Stomach smooth muscle (tissue), 2 donors: Measurements from ENCODE around the gene DEK.
A peak's percentile ranks its signal among the peaks of the same experiment; 100 is the strongest.
"Not testable (repeated sequence)": the region's sequence is repeated elsewhere in the genome, so short reads cannot be mapped to it uniquely, and the experiment has no call there.

ENCODE experiments used
- H3K27ac ChIP-seq: one replicate; pipeline ENCODE4 v1.7.0; 2013; ENCODE audit warnings: mild to moderate bottlenecking, low read length, inconsistent platforms
- H3K27me3 ChIP-seq, 2 donors: one replicate each; pipeline ENCODE4 v1.7.0; 2013; ENCODE audit warnings: low read length in 2 of 2; ENCODE audit not compliant: insufficient read depth in 2 of 2, control insufficient read depth in 1 of 2
- H3K36me3 ChIP-seq, 2 donors: one replicate each; pipeline ENCODE4 v1.7.0; 2013; ENCODE audit warnings: low read length in 2 of 2; ENCODE audit not compliant: control insufficient read depth in 2 of 2, insufficient read depth in 2 of 2
- H3K4me1 ChIP-seq: one replicate; pipeline ENCODE4 v1.7.0; 2013; ENCODE audit warnings: low read length; ENCODE audit not compliant: control insufficient read depth, insufficient read depth
- H3K4me3 ChIP-seq, 2 donors: one replicate each; pipeline ENCODE4 v1.7.0; 2013; ENCODE audit warnings: low read length in 2 of 2
- H3K9ac ChIP-seq, 2 donors: one replicate each; pipeline ENCODE4 v1.7.0; 2013; ENCODE audit warnings: low read length in 2 of 2, mild to moderate bottlenecking in 1 of 2
- H3K9me3 ChIP-seq, 2 donors: one replicate each; pipeline ENCODE4 v1.7.0; 2013; ENCODE audit warnings: low read length in 2 of 2; ENCODE audit not compliant: control insufficient read depth in 2 of 2
- donor health status: healthy.
- donor health status: Pancreatic carcinoma.

Gene DEK

GRCh38 chr6:18264219-18264922 is at the start of gene DEK:
DEK (minus strand) TSS chr6:18264530; CDS start chr6:18263987, 543 bp downstream.
- Histone ChIP-seq H3K9me3 (no peaks in the 10 kb centered on the region), H3K27me3 (no peaks in the 10 kb centered on the region), H3K36me3 (no peaks in the 10 kb centered on the region), H3K9ac (peak within 1 kb of the TSS; percentile 83 to 84), H3K4me3 (peak within 1 kb of the TSS; percentile 84 to 89), H3K27ac (peak within 1 kb of the TSS; percentile 83), H3K4me1 (peaks cover 15% of the 10 kb centered on the region)

GRCh38 chr6:18312368-18312767 is 48.0 kb upstream of the DEK start:
- H3K4me3 ChIP-seq = no peak overlapping the region
- H3K27ac ChIP-seq = no peak overlapping the region
- no peaks in the 10 kb centered on the region for H3K4me1 ChIP-seq
- H3K36me3 ChIP-seq = no peaks in the 10 kb centered on the region
- H3K9ac ChIP-seq = no peak overlapping the region
- H3K27me3 ChIP-seq = no peaks in the 10 kb centered on the region
- no peaks in the 10 kb centered on the region for H3K9me3 ChIP-seq

- H3K4me1 ChIP-seq, H3K36me3 ChIP-seq, H3K9me3 ChIP-seq, H3K27ac ChIP-seq, H3K27me3 ChIP-seq, H3K4me3 ChIP-seq, H3K9ac ChIP-seq: not testable (repeated sequence)
These were observed 45.7 kb upstream of the DEK start for GRCh38 chr6:18310010-18310409.

GRCh38 chr6:18309046-18309445 is 44.7 kb upstream of the DEK start:
- no peak overlapping the region for H3K9ac ChIP-seq
- no peak overlapping the region for H3K27ac ChIP-seq
- no peaks in the 10 kb centered on the region for H3K4me1 ChIP-seq
- no peaks in the 10 kb centered on the region for H3K27me3 ChIP-seq
- H3K9me3 ChIP-seq = no peaks in the 10 kb centered on the region
- no peaks in the 10 kb centered on the region for H3K36me3 ChIP-seq
- no peak overlapping the region for H3K4me3 ChIP-seq

- no peak overlapping the region for H3K9ac ChIP-seq
- no peak overlapping the region for H3K4me3 ChIP-seq
- no peaks in the 10 kb centered on the region for H3K9me3 ChIP-seq
- no peaks in the 10 kb centered on the region for H3K4me1 ChIP-seq
- no peaks in the 10 kb centered on the region for H3K36me3 ChIP-seq
- no peaks in the 10 kb centered on the region for H3K27me3 ChIP-seq
- H3K27ac ChIP-seq = no peak overlapping the region
These were observed 43.9 kb upstream of the DEK start for GRCh38 chr6:18308070-18308735.

GRCh38 chr6:18306977-18307376 is 42.6 kb upstream of the DEK start:
- Histone ChIP-seq H3K27ac (no peak overlapping the region), H3K4me3 (no peak overlapping the region), H3K9ac (no peak overlapping the region), H3K9me3 (no peaks in the 10 kb centered on the region), H3K4me1 (no peaks in the 10 kb centered on the region), H3K27me3 (no peaks in the 10 kb centered on the region), H3K36me3 (no peaks in the 10 kb centered on the region)

- Histone ChIP-seq H3K9me3 (no peaks in the 10 kb centered on the region), H3K9ac (no peak overlapping the region), H3K27ac (no peak overlapping the region), H3K4me1 (no peaks in the 10 kb centered on the region), H3K4me3 (no peak overlapping the region), H3K36me3 (no peaks in the 10 kb centered on the region), H3K27me3 (no peaks in the 10 kb centered on the region)
These were observed 38.5 kb upstream of the DEK start for GRCh38 chr6:18302561-18303439.

- Histone ChIP-seq H3K4me3 (no peak overlapping the region), H3K36me3 (no peaks in the 10 kb centered on the region), H3K27ac (no peak overlapping the region)
These were observed 29.0 kb upstream of the DEK start for GRCh38 chr6:18293076-18293904.

GRCh38 chr6:18289283-18289682 is 25.0 kb upstream of the DEK start:
- no peak overlapping the region for H3K27ac ChIP-seq
- H3K4me3 ChIP-seq = no peak overlapping the region
- H3K36me3 ChIP-seq = no peaks in the 10 kb centered on the region
- no peaks in the 10 kb centered on the region for H3K4me1 ChIP-seq
- no peak overlapping the region for H3K9ac ChIP-seq
- H3K9me3 ChIP-seq = no peaks in the 10 kb centered on the region
- peaks cover 0 to 3% of the 10 kb centered on the region in 2 donors for H3K27me3 ChIP-seq

More at GRCh38 chr6:18293076-18293904, 29.0 kb upstream of the DEK start:
- no peak overlapping the region for H3K9ac ChIP-seq
- H3K9me3 ChIP-seq = no peaks in the 10 kb centered on the region
- H3K4me1 ChIP-seq = no peaks in the 10 kb centered on the region
- H3K27me3 ChIP-seq = no peaks in the 10 kb centered on the region

GRCh38 chr6:18284261-18284660 is 19.9 kb upstream of the DEK start:
- peaks cover 3% of the 10 kb centered on the region in 2 donors for H3K27me3 ChIP-seq
- H3K9me3 ChIP-seq = no peaks in the 10 kb centered on the region
- no peaks in the 10 kb centered on the region for H3K36me3 ChIP-seq
- no peak overlapping the region for H3K27ac ChIP-seq
- H3K4me3 ChIP-seq = no peak overlapping the region
- H3K9ac ChIP-seq = no peak overlapping the region
- H3K4me1 ChIP-seq = no peaks in the 10 kb centered on the region
